GM18873 (cell line): ENCODE measurements around the gene CHST14.
A peak's percentile ranks its signal among the peaks of the same experiment; 100 is the strongest.
"Not testable (repeated sequence)": the region's sequence is repeated elsewhere in the genome, so short reads cannot be mapped to it uniquely, and the experiment has no call there.

Source experiments
- ATAC-seq: cut with Tn5 transposase; IDR thresholded peaks from one replicate; pipeline ENCODE4 v1.9.1; 2021; ENCODE audit warnings: mild to moderate bottlenecking, moderate library complexity, moderate number of reproducible peaks; ENCODE audit not compliant: unreplicated experiment, low FRiP score

The CHST14 gene

DNA sequence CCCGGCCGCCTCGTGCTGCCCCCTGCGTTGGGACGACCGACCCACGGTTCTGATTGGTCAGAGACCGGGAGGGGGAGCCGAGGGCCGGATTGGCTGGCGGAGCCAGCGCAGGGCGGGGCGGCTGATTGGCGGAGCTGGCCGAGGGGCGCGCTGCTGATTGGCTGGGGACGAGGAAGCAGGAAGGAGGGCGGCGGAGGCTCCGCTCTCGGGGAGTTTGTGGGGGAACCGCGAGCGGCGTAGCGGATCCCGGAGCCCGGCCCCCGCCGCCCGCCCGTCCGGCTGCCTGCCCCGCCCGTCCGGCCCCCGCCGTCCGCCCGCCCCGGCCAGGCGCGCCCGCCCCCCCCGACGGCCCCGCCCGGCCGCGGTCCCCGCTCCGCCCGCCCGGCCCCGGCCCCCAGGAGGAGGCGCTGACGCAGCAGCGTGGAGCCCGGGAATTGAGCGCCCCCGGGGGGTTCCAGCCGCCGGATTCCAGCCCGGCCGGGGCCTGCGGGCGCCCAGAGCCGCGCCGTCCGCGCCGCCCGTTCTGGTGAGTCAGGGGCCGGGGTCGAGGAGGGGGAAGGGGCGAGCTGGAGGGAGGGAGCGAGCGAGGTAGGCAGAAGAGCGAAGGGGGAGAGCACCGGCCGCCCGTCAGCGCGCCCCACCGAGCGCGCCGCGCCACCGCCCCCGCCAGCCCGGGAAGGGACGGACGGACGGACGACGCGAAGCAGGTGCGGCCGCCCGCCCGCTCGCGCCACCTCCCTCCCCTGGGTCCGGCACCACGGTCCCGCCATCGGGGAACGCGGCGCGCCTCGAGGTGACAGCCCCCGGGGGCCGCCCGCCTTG is 29.8 kb upstream of the CHST14 start, which contains the start of gene BAHD1:
Gene BAHD1, plus strand, starts transcription at position 211 of the 822 bp plus-strand sequence. CDS start 17,512 bp downstream, outside the sequence.
- peak; percentile 85 for ATAC-seq

GRCh38 chr15:40441565-40442531 is 28.9 kb upstream of the CHST14 start:
- no peak for ATAC-seq

GRCh38 chr15:40443255-40443654 is 27.5 kb upstream of the CHST14 start:
- ATAC-seq: no peak

DNA sequence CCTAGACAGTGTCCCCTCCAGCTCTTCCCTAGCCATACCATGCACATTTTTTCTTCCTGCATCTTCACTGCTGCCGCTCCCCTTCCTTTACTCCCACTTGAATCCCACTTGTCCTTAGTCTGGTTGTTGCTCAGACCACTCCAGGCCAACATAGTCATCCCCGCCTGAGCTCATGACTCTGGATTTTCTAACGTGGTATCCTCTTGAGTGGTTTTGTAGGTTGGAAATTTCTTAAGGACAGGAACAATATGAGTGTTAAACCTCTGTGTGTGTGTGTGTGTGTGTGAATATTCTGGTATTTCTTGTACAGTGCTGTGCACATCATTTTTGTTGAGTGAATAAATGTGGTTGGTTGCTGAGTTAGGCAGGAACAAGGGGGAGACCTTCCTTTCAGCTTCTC is 26.9 kb upstream of the CHST14 start:
- no peak for ATAC-seq

GRCh38 chr15:40444736-40445135 is 26.0 kb upstream of the CHST14 start:
- no peak for ATAC-seq

DNA sequence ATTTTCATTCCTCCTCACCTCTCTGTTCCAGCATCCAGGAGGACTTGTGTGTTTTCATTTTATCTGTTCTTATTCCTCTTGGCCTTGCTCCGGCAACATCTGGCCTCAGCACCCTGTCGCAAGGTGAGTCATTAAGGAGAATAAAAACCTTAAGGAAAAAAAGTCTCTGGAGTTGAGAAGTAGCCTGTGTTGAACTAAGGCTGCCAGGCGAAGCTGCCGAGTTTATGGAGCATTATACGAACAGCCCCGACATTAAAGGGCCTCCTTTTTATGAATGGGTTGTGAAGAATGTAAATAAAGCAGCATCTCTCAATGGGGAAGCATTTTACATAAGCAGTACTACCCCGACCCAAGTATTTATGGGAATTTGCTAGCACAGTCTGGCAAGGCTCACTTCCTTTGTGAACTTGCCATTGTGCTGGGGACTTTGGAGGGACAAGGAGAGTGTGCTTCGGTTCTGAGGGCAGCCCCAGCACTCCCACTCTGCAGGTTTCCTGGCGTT is 25.3 kb upstream of the CHST14 start:
- ATAC-seq: no peak

GRCh38 chr15:40446144-40446543 is 24.6 kb upstream of the CHST14 start:
- no peak for ATAC-seq

GRCh38 chr15:40448354-40448753 is 22.4 kb upstream of the CHST14 start:
- no peak for ATAC-seq

DNA sequence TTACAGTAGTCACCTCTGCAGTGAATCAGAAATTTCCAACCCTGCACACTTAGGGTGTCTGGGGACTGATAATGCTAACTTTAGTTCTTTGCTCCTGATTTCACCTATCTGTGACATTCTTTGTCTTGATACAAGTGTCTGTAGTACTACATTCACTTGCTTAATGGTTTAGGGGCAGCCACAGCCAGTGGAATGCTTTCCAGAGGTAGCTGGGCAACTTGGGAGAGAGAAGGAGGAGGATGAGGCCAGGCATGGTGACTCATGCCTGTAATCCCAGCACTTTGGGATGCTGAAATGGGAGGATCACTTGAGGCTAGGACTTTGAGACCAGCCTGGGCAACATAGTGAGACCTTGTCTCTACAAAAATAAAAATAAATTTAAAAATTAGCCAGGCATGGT is 21.5 kb upstream of the CHST14 start:
- no peak for ATAC-seq

DNA sequence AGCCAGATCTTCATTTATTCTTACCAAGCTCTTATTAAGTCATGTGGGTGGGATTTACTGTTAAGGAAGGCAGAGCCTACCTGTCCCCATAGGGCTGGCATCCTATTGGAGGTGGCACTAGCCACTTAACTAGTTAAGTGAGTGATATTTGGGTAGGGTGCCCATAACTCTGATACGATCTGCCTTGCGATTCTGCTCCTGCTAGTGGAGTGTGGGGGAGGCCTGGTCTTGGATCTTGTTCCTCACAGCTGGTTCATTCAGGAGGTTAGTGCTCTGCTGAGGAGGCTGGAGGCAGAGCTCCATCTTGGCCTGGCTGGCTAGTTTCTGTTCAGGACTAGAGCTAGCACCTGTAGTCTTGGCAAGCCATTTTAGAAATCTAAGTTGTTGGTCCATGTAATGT is 20.7 kb upstream of the CHST14 start:
- no peak for ATAC-seq

DNA sequence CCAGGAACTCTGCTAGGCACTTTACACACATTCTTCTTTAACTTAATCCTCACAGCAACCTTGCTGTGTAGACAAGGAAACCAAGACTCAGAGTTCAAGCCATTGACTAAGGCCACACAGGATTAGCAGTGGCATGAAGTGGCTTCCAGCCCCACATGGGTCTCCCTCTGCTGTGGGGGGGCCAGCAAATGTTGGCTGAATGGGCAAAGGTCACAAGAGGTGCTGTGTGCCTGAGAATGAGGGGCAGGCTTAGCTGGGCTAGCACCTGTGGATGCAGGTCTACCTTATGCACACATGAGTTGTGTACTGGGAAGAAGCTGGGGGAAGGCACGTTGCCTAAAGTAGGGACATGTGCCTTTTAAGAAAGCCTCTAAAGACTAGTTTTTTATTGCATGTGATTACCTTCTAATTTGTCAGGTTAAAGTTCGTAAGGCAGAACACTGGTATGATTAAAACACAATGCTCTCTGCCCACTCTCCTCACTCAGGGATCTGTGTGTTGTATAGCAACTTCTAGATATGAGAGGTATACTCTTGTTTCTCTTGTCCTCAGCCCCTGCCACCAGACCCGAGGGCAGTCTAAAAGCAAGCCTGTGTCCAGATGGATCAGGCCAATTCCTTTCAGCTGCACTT is 19.1 kb upstream of the CHST14 start:
- ATAC-seq: no peak

- ATAC-seq: no peak
These were observed 18.3 kb upstream of the CHST14 start for GRCh38 chr15:40452296-40453090.

DNA sequence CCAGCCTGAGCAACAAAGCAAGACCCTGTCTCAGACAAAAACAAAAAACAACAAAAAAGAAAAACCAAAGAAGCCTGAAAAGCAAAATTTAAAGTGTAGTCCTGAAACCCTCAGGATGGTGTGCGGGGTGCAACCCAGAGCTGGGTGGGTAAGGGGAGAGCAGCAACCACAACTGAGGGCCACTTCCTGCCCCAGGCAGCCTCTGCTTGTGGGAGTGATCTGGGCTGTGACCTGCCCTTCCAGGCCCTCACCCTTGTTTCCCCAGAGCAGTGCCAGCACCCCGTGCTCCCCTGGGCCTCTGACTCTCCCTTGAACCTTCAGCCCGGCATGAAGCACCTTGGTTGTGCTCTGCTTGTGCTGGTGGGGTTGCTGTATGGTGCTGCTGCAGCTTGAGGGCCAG is 16.8 kb upstream of the CHST14 start:
- ATAC-seq: not testable (repeated sequence)

GRCh38 chr15:40454904-40455391 is 15.8 kb upstream of the CHST14 start:
- no peak for ATAC-seq

- ATAC-seq: no peak
These were observed 14.5 kb upstream of the CHST14 start for GRCh38 chr15:40456299-40456712.

- ATAC-seq: no peak
These were observed 14.0 kb upstream of the CHST14 start for GRCh38 chr15:40456738-40457137.

DNA sequence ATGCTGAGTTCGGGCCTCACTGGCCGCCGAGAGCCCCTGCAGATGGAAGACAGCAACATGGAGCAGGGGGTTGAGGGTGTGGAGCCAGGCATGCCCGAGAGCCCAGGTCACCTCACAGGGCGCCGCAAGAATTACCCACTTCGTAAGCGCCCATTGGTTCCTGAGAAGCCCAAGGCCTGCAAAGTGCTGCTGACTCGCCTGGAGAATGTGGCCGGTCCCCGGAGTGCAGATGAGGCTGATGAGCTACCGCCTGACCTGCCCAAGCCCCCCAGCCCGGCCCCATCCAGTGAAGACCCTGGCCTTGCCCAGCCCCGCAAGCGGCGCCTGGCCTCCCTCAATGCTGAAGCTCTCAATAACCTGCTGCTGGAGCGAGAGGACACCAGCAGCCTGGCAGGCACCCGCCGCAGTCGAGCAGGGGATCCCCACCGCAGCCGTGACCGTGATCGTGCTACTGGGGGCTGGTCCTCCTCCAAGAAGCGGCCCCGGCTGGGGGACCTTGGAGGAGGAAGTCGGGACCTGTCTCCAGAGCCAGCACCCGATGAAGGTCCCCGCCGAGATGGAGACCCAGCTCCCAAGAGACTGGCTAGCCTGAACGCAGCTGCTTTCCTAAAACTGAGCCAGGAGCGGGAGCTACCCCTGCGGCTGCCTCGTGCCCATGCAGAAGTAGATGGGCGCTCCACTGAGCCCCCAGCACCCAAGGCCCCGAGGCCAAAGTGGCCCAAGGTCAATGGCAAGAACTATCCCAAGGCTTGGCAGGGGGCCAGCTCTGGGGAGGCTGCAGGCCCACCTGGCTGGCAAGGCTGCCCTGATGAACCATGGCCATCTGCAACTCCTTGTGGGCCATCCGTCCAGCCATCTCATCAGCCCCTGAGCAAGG is 12.1 kb upstream of the CHST14 start:
- no peak for ATAC-seq

GRCh38 chr15:40459391-40460015 is 11.3 kb upstream of the CHST14 start:
- no peak for ATAC-seq
